Ovary (tissue), 9 donors: ENCODE measurements around the gene CAMTA1. TPM values are rescaled to one million over a fixed set of nuclear protein-coding genes. Genes with fewer than 3 reads are reported as not detected.

Source experiments
- DNase-seq, 5 donors: peaks; one replicate each; pipeline ENCODE4 v3.0.0-alpha.2; 2019 to 2020
- H3K27ac ChIP-seq, 2 donors: fragments of 200-600 bp; one replicate each; pipeline versions ENCODE4 v1.5.1 to v1.8.0; 2019 to 2022
- H3K27me3 ChIP-seq: fragments of 200-600 bp; one replicate; pipeline ENCODE4 v1.8.0; 2022
- H3K36me3 ChIP-seq: fragments of 200-600 bp; sonication (generic); one replicate; pipeline ENCODE4 v1.5.1; 2019
- H3K4me1 ChIP-seq: one replicate; pipeline ENCODE4 v1.8.1; 2013; ENCODE audit warnings: mild to moderate bottlenecking, moderate library complexity; ENCODE audit not compliant: insufficient read depth
- H3K4me3 ChIP-seq: fragments of 200-600 bp; sonication (generic); one replicate; pipeline ENCODE4 v1.5.1; 2017
- H3K9me3 ChIP-seq, 2 donors: fragments of 200-600 bp in 1 of 2; sonication (generic) in 1 of 2; one replicate each; pipeline versions ENCODE4 v1.5.1 to v1.8.1; 2013 to 2019; ENCODE audit warnings: mild to moderate bottlenecking in 1 of 2, moderate library complexity in 1 of 2
- EP300 ChIP-seq: sonication (generic); formaldehyde crosslinking; IDR thresholded peaks from one replicate; pipeline ENCODE4 v1.6.1; 2017; ENCODE audit warnings: antibody characterized with exemption
- POLR2A ChIP-seq: fragments of 450-650 bp; IDR thresholded peaks from one replicate; pipeline ENCODE4 v1.6.1; 2017; ENCODE audit warnings: antibody characterized with exemption, mild to moderate bottlenecking, moderate library complexity
- WGBS, 3 donors: extraction: QIAGEN DNeasy Blood & Tissue Kit in 1 of 3; methylation state at CpG; one replicate each; pipeline versions ENCODE4 v1.1.5 to v1.1.7; 2013 to 2017; 5-methylcytosine and 5-hydroxymethylcytosine counted together
- intact Hi-C, 4 donors: fragments of 100-400 bp; cut with DNase I; formaldehyde crosslinking; loops; one replicate each; pipeline versions ENCODE4 v1.11.0 to v1.15.1; 2022 to 2023
- polyA plus RNA-seq, 2 donors: library from polyadenylated mRNA; stranded (reverse); fragments of 200-250 nt in 1 of 2; fragments of 350-450 nt in 1 of 2; fragmentation: Illumina TruSeq in 1 of 2; extraction: RNeasy Lipid Tissue Mini Kit (QIAGEN cat#74804) in 1 of 2; gene quantifications; one replicate each; pipeline ENCODE4 v1.2.3, GENCODE V29; 2013 to 2014
- total RNA-seq, 7 donors: library from RNA; depleted of rRNA in 2 of 7; stranded (reverse); fragments of >200 nt in 2 of 7; fragmentation: NEBNext Ultra II Directional in 3 of 7; extraction: Animal tissue kit (Norgen Biotek cat#: 25700) in 3 of 7; gene quantifications; one replicate each; pipeline versions ENCODE4 v1.1.0 to v1.2.4, GENCODE V29; 2016 to 2023
- TF ChIP-seq, protein P1 (sequence below), 3 donors: fragments of 450-650 bp in 2 of 3; fragments of 200-600 bp in 1 of 3; IDR thresholded peaks; one replicate each; pipeline versions ENCODE4 v1.5.1 to v1.8.0; 2016 to 2022; ENCODE audit warnings: antibody characterized with exemption in 3 of 3, mild to moderate bottlenecking in 1 of 3
- donor health status: DM: no; HTN: no; CAD: no; lungs with moderate emphysema.
- donor health status: DM: no; HTN: no; CAD: no.
- donor health status: Bipolar disorder and iron deficiency.
- donor health status: DM: yes; HTN: yes; CAD: no.
- donor health status: DM: no; HTN: no; CAD: no.
- donor health status: DM: yes; HTN: yes; CAD: no.

The CAMTA1 gene
- total and polyA plus RNA-seq, 9 donors, result 51.1 to 150 (median 67.4) TPM

DNA sequence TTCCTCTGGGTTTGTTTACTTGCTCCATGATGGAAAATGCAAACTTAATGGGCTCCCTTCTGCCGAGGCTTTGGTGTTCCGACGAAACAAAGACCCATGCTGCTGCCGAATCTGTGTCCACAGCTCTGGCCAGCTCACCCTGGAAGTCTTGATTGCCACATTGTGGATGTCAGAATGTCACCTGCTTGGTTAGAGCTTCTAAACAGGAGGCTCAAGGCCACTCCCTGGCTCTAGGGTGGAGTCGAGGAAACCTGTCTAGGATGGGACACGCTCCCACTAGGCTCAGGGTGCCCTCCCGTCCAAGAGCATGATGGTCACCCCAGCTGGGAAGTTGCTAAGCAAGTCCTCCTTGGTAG lies 706.5 kb downstream of the CAMTA1 start:
- intact Hi-C loops, result no loop called here
- H3K27ac ChIP-seq, result no peak overlapping the region

DNA sequence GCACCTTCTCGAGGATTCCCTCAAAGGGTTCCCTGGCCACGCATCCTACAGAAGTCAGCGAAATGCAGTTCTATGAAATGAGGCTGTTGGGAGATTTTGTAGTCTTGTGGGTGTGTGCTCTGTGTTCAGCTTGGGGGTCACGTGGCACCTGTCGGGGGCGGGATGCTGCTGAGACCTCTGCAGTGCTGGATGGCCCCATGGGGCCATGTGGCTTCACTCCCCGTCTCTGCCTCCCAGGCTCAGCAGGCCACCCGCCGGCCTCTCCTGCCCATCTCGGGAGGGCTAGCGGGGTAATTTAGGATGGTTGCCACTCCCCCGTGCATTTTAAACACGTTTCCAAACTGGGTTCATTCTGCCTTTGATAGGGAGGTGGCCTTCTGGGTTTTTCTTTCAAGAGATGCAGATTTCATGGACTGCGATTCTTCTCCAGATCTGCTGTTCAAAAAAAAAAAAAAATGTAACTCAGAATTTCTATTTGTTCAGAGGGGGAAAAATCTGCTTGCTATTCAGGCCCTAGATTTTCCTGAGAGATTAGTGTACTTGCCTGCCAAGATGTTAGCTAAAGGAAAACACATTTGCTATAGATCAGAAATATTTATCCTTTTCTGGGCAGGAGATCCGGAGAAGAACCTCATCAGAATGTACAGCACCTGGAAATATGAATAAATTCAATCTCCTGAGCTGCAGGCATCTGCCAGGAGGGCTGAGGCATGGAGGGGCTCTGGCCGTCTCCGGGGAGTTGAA lies 708.6 kb downstream of the CAMTA1 start:
- Histone ChIP-seq H3K4me1 (peaks cover 8% of the 10 kb centered on the region), H3K4me3 (no peak overlapping the region), H3K36me3 (no peaks in the 10 kb centered on the region), H3K27ac (no peak overlapping the region), H3K9me3 (no peaks in the 10 kb centered on the region), H3K27me3 (no peaks in the 10 kb centered on the region)
- intact Hi-C loops, result no loop called here
- no peak for TF ChIP-seq EP300
- TF ChIP-seq POLR2A, result no peak
- TF ChIP-seq, protein P1, sequence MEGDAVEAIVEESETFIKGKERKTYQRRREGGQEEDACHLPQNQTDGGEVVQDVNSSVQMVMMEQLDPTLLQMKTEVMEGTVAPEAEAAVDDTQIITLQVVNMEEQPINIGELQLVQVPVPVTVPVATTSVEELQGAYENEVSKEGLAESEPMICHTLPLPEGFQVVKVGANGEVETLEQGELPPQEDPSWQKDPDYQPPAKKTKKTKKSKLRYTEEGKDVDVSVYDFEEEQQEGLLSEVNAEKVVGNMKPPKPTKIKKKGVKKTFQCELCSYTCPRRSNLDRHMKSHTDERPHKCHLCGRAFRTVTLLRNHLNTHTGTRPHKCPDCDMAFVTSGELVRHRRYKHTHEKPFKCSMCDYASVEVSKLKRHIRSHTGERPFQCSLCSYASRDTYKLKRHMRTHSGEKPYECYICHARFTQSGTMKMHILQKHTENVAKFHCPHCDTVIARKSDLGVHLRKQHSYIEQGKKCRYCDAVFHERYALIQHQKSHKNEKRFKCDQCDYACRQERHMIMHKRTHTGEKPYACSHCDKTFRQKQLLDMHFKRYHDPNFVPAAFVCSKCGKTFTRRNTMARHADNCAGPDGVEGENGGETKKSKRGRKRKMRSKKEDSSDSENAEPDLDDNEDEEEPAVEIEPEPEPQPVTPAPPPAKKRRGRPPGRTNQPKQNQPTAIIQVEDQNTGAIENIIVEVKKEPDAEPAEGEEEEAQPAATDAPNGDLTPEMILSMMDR (IDR thresholded peaks at IDR 0.05), result no peak
- 62 to 69% (median 68%) methylated on average over 17 of the region's 17 CpGs for WGBS, 3 donors
- DNase-seq, result no peak

More for the DNA sequence above, 706.5 kb downstream of the CAMTA1 start:
- H3K27me3 ChIP-seq, result no peaks in the 10 kb centered on the region
- H3K4me3 ChIP-seq, result no peak overlapping the region
- H3K4me1 ChIP-seq, result peaks cover 8% of the 10 kb centered on the region
- TF ChIP-seq EP300, result no peak
- TF ChIP-seq, protein P1 (IDR thresholded peaks at IDR 0.05), result no peak
- TF ChIP-seq POLR2A, result no peak
- 20 to 29% (median 22%) methylated on average over 7 of the region's 7 CpGs for WGBS, 3 donors
- no peaks in the 10 kb centered on the region for H3K9me3 ChIP-seq
- DNase-seq, result no peak
- H3K36me3 ChIP-seq, result no peaks in the 10 kb centered on the region

DNA sequence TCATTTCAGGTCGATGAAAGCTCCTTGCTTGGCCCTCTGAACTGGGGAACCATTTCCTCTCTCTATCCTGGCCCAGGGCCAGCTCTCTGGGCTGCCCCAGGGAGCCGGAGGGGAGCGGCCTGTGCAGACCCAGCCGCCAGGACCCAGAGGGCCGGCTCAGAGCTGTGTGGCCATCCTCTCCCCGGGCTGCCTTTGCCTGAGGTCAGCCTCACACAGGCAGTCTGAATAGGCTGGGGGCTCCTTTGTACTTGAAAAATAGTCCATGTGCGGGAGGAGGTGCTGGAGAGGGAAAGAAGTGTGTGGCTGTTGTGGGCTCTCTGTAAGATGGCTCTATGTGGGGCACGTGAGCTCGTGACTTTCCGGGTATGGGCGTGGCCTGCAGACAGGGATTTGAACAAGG lies 710.7 kb downstream of the CAMTA1 start:
- 73 to 79% (median 78%) methylated on average over 11 of the region's 11 CpGs for WGBS, 3 donors
- TF ChIP-seq EP300 (no peak), POLR2A (no peak)
- TF ChIP-seq, protein P1 (IDR thresholded peaks at IDR 0.05), result no peak
- no peaks in the 10 kb centered on the region for H3K9me3 ChIP-seq
- intact Hi-C loops, result no loop called here
- H3K36me3 ChIP-seq, result no peaks in the 10 kb centered on the region
- peaks cover 17% of the 10 kb centered on the region for H3K4me1 ChIP-seq
- no peaks in the 10 kb centered on the region for H3K27me3 ChIP-seq
- no peak for DNase-seq
- H3K4me3 ChIP-seq, result no peak overlapping the region
- no peak overlapping the region for H3K27ac ChIP-seq

DNA sequence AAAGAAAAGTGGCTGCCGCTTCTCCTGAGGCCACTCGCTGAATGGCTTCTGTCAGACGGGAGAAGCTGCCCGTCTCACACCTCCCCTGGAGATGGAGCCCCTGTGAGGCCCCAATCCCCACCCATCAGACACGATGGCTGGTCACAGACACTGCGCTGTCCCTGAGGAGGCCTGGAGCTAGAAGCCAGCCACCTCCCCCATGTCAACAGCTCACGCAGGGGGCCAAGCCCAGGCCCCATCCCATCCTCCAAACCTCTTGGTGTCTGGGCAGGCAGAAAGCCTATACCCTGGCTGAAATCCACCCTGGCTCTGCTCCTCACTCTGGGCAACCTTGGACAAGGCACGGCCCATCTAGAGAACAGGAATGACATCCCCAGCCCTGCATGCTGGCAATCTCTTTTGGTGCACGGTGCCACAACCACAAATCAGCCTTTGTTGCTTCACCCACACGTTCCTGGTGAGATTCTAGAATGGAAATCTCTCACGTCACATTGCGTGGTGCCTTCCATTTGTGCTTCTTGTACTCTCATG lies 711.9 kb downstream of the CAMTA1 start:
- intact Hi-C loops, result no loop called here
- Histone ChIP-seq H3K4me3 (no peak overlapping the region), H3K36me3 (no peaks in the 10 kb centered on the region), H3K27ac (no peak overlapping the region), H3K4me1 (peaks cover 16% of the 10 kb centered on the region), H3K9me3 (no peaks in the 10 kb centered on the region), H3K27me3 (no peaks in the 10 kb centered on the region)
- DNase-seq, result no peak
- 90 to 95% (median 93%) methylated on average over 12 of the region's 12 CpGs for WGBS, 3 donors
- TF ChIP-seq POLR2A, result no peak
- TF ChIP-seq, protein P1 (IDR thresholded peaks at IDR 0.05), result no peak
- TF ChIP-seq EP300, result no peak
